ENCODE results near the gene AQP12A. TPM values are rescaled to one million over a fixed set of nuclear protein-coding genes. Genes with fewer than 3 reads are reported as not detected.

Gene AQP12A
- total and polyA plus RNA-seq, 9 of the 15 experiments (the other 6 are each of a cell fraction or from before 2014, with no cell fraction given), result not detected

DNA sequence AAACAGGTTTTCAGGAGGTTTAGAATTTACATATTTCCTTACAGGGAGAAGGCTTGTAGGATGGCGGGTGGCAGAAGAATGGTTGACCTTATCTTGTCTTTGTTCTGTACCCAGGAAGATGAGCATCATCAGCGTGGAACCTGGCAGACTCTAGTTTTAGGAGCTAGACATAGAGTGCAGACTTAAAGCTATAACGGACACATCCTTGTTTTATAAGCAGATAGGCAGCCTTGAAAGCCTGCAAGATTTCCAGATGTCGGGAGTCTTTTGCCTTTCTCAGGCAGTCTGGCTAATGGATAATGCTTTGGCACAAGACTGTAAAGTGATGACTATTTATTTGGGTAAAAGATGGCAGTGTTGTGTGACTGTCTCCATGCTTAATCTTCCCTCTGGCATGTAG is 20.7 kb upstream of the AQP12A start:
- in situ Hi-C loops (cut with MboI), result no loop called here
- intact Hi-C loops (cut with micrococcal nuclease), result no loop called here
- no peaks in the 10 kb centered on the region for H3K36me3 ChIP-seq (ENCODE audit: control insufficient read depth, insufficient read depth, low read length)
- FAIRE-seq (no peak), DNase-seq (ENCODE audit: extremely low read depth in 1 of 4, low spot score in 3 of 4) (no peak), ATAC-seq (no peak)
- H3K9me1 ChIP-seq (ENCODE audit: control insufficient read depth, insufficient read depth, low read length), result no peaks in the 10 kb centered on the region
- BruUV-seq (replicated peaks), result no TSS peak
- H3K27ac ChIP-seq (ENCODE audit: extremely low read depth, low read depth, low read length), result no peak overlapping the region
- no peaks in the 10 kb centered on the region for H3K9me3 ChIP-seq (replicated peaks; ENCODE audit: control insufficient read depth, insufficient read depth, low read depth, low read length)
- TF ChIP-seq ZNF121 (CRISPR knock-in tag; conservative IDR thresholded peaks at IDR 0.05) (no peak), SIX5 (IDR thresholded peaks at IDR 0.05; ENCODE audit: borderline replicate concordance in 1 of 2, insufficient read depth in 1 of 2, low read depth in 1 of 2, low read length in 2 of 2) (no peak), RBM39 (optimal IDR thresholded peaks at IDR 0.05; ENCODE audit: low read depth, low read length) (no peak), DMBX1 (CRISPR knock-in tag; IDR thresholded peaks at IDR 0.05; ENCODE audit: borderline replicate concordance) (no peak), ESRRA (IDR thresholded peaks at IDR 0.05; ENCODE audit: borderline replicate concordance, low read depth) (no peak), ZNF274 (IDR thresholded peaks at IDR 0.05; ENCODE audit: borderline replicate concordance, low read depth, low read length) (no peak), ZNF217 (CRISPR knock-in tag; IDR thresholded peaks at IDR 0.05) (no peak), JUND (IDR thresholded peaks at IDR 0.05; ENCODE audit: borderline replicate concordance, low read depth, low read length) (no peak), JUND (tag; IDR thresholded peaks at IDR 0.05; ENCODE audit: borderline replicate concordance, low read depth, low read length) (no peak), ILF3 (IDR thresholded peaks at IDR 0.05; ENCODE audit: borderline replicate concordance) (no peak), TOE1 (IDR thresholded peaks at IDR 0.05; ENCODE audit: borderline replicate concordance) (no peak), TOE1 (CRISPR knock-in tag; IDR thresholded peaks at IDR 0.05; ENCODE audit: borderline replicate concordance, low read depth) (no peak), ZNF695 (CRISPR knock-in tag; IDR thresholded peaks at IDR 0.05) (no peak), KAT8 (IDR thresholded peaks at IDR 0.05; ENCODE audit: low read depth) (no peak), NR3C1 (CRISPR knock-in tag; IDR thresholded peaks at IDR 0.05) (no peak), BRF1 (IDR thresholded peaks at IDR 0.05; ENCODE audit: borderline replicate concordance, extremely low read depth, insufficient read length) (no peak)
- TF ChIP-seq, protein P1, sequence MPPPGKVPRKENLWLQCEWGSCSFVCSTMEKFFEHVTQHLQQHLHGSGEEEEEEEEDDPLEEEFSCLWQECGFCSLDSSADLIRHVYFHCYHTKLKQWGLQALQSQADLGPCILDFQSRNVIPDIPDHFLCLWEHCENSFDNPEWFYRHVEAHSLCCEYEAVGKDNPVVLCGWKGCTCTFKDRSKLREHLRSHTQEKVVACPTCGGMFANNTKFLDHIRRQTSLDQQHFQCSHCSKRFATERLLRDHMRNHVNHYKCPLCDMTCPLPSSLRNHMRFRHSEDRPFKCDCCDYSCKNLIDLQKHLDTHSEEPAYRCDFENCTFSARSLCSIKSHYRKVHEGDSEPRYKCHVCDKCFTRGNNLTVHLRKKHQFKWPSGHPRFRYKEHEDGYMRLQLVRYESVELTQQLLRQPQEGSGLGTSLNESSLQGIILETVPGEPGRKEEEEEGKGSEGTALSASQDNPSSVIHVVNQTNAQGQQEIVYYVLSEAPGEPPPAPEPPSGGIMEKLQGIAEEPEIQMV (tag; conservative IDR thresholded peaks at IDR 0.05; ENCODE audit: low read depth), result no peak
- no peak overlapping the region for H3K4me2 ChIP-seq (ENCODE audit: insufficient read depth, low read length)
- WGBS (ENCODE audit: insufficient coverage, low coverage, missing lambda C conversion rate), result 0% methylated on average over 4 of the region's 4 CpGs
- H4K20me1 ChIP-seq (replicated peaks; ENCODE audit: control insufficient read depth, insufficient read depth, low read length), result no peaks in the 10 kb centered on the region
- H3K9ac ChIP-seq (ENCODE audit: insufficient read depth in 1 of 2, low read depth in 2 of 2, low read length in 2 of 2), result no peak overlapping the region
- H3K79me2 ChIP-seq (ENCODE audit: control insufficient read depth, insufficient read depth, low read length), result no peaks in the 10 kb centered on the region
- H2AFZ ChIP-seq (ENCODE audit: low read depth, low read length), result no peak overlapping the region
- POLR2A ChIA-PET, result interaction anchor here (0.7 kb wide), 1 partner anchor 29 kb away, joined by 3 read pairs; no protein-coding TSS in a partner anchor
- no peak overlapping the region for H3K4me3 ChIP-seq
- H3K27me3 ChIP-seq (ENCODE audit: control insufficient read depth in 2 of 2, insufficient read depth in 2 of 2, low read length in 2 of 2), result peaks cover 0 to 14% of the 10 kb centered on the region in 2 experiments; a peak in 4 of 5 replicates
- CTCF ChIA-PET (ENCODE audit: low intra/inter-chr PET ratio), result no interaction called here
- no peaks in the 10 kb centered on the region; a peak in 1 of 5 replicates for H3K4me1 ChIP-seq (replicated peaks in 1 of 2; ENCODE audit: control insufficient read depth in 2 of 2, insufficient read depth in 2 of 2, low read length in 2 of 2)
